Endothelial cell of umbilical vein (primary cell): ENCODE measurements around the gene SLC9A9. TPM values are rescaled to one million over a fixed set of nuclear protein-coding genes. Genes with fewer than 3 reads are reported as not detected.

Source experiments
- BruUV-seq: library from RNA; stranded (reverse); fragments of 400-500 nt; replicated peaks from 2 replicates; lab custom pipeline; 2021; lab: Mats Ljungman, UMichigan
- CTCF ChIA-PET: fragments of 300-600, 350-600 bp; sonication (Branson Sonifier 250); formaldehyde crosslinking; loops from one replicate; lab custom pipeline; 2021; ENCODE audit warnings: antibody characterized with exemption, inconsistent platforms; lab: Charles Lee
- POLR2A ChIA-PET: fragments of 300-600, 350-600 bp; sonication (Branson Sonifier 250); formaldehyde crosslinking; loops from one replicate; lab custom pipeline; 2021; ENCODE audit warnings: antibody characterized with exemption, inconsistent platforms; lab: Charles Lee
- DNase-seq: peaks from one replicate; pipeline ENCODE4 v3.0.0-alpha.2; 2011; ENCODE audit warnings: low read depth, low spot score
- FAIRE-seq: peaks from 2 replicates; lab custom pipeline; 2011; peaks lifted over from hg19 to GRCh38; lab: Jason Lieb, UNC
- H2AFZ ChIP-seq: 2 replicates; pipeline ENCODE4 v1.6.0; 2012; ENCODE audit warnings: low read depth, low read length, control low read depth, inconsistent platforms
- H3K27ac ChIP-seq: 2 replicates; pipeline ENCODE4 v1.5.1; 2011; ENCODE audit warnings: low read depth, mild to moderate bottlenecking, control low read depth, low read length, moderate library complexity; ENCODE audit not compliant: insufficient read depth
- H3K27me3 ChIP-seq, 2 experiments: 2 replicates each; pipeline versions ENCODE4 v1.6.0 to v1.6.1; 2011; ENCODE audit warnings: low read length in 2 of 2, mixed read lengths in 1 of 2; ENCODE audit not compliant: control insufficient read depth in 2 of 2, insufficient read depth in 2 of 2
- H3K36me3 ChIP-seq, 2 experiments: 2 replicates in 1 of 2; 3 replicates in 1 of 2; pipeline ENCODE4 v1.5.1; 2011; ENCODE audit warnings: low read length in 2 of 2, mild to moderate bottlenecking in 1 of 2, moderate library complexity in 1 of 2; ENCODE audit not compliant: control insufficient read depth in 2 of 2, insufficient read depth in 2 of 2; ENCODE audit errors: extremely low read depth in 1 of 2
- H3K4me1 ChIP-seq: 3 replicates; pipeline ENCODE4 v1.5.1; 2011; ENCODE audit warnings: mild to moderate bottlenecking, low read length; ENCODE audit not compliant: control insufficient read depth, insufficient read depth; ENCODE audit errors: extremely low read depth
- H3K4me2 ChIP-seq: 2 replicates; pipeline ENCODE4 v1.6.1; 2011; ENCODE audit warnings: low read length, control low read depth, mixed read lengths; ENCODE audit not compliant: insufficient read depth
- H3K4me3 ChIP-seq, 3 experiments: fragments of 200-600 bp in 1 of 3; sonication (generic), shearing (Covaris generic) in 1 of 3; replicated peaks in 1 of 3; 2 replicates each; pipeline ENCODE4 v1.5.1; 2011 to 2016; ENCODE audit warnings: control low read depth in 3 of 3, low read length in 3 of 3, mild to moderate bottlenecking in 2 of 3, inconsistent platforms in 1 of 3, low read depth in 1 of 3, moderate library complexity in 1 of 3; ENCODE audit not compliant: insufficient read depth in 1 of 3
- H3K79me2 ChIP-seq: 2 replicates; pipeline ENCODE4 v1.6.0; 2012; ENCODE audit warnings: low read length, inconsistent platforms; ENCODE audit not compliant: control insufficient read depth, insufficient read depth
- H3K9ac ChIP-seq: replicated peaks from 2 replicates; pipeline ENCODE3; 2011; ENCODE audit warnings: low read length, control low read depth; ENCODE audit not compliant: insufficient read depth; ENCODE audit errors: extremely low read depth
- H3K9me1 ChIP-seq: replicated peaks from 3 replicates; pipeline ENCODE4 v1.6.0; 2011; ENCODE audit warnings: mild to moderate bottlenecking, low read length; ENCODE audit not compliant: control insufficient read depth, insufficient read depth; ENCODE audit errors: extremely low read depth
- H3K9me3 ChIP-seq: replicated peaks from 2 replicates; pipeline ENCODE4 v1.5.1; 2012; ENCODE audit warnings: low read length, inconsistent platforms; ENCODE audit not compliant: control insufficient read depth, insufficient read depth
- H4K20me1 ChIP-seq: replicated peaks from 2 replicates; pipeline ENCODE3; 2011; ENCODE audit warnings: mild to moderate bottlenecking, low read length; ENCODE audit not compliant: control insufficient read depth, insufficient read depth; ENCODE audit errors: extremely low read depth
- CTCF ChIP-seq, 2 donors: IDR thresholded peaks; 1 replicate in 1 of 2; 2 replicates in 1 of 2; pipeline ENCODE4 v1.5.1; 2011; ENCODE audit warnings: low read length in 2 of 2, mild to moderate bottlenecking in 2 of 2, moderate library complexity in 2 of 2, control low read depth in 1 of 2, inconsistent platforms in 1 of 2, low read depth in 1 of 2; ENCODE audit not compliant: insufficient read depth in 1 of 2; ENCODE audit errors: extremely low read depth in 1 of 2
- EZH2 ChIP-seq: IDR thresholded peaks from 2 replicates; pipeline ENCODE4 v1.6.1; 2012; ENCODE audit warnings: borderline replicate concordance, low read depth, mild to moderate bottlenecking, moderate library complexity, low read length, inconsistent platforms; ENCODE audit not compliant: severe bottlenecking
- FOS ChIP-seq: IDR thresholded peaks from 2 replicates; pipeline ENCODE4 v1.6.1; 2011; ENCODE audit warnings: mild to moderate bottlenecking, low read length, moderate library complexity, borderline replicate concordance; ENCODE audit not compliant: insufficient read depth
- GATA2 ChIP-seq: IDR thresholded peaks from 2 replicates; pipeline ENCODE4 v1.7.0; 2011; ENCODE audit warnings: low read depth, mild to moderate bottlenecking, moderate library complexity, mixed read lengths, low read length; ENCODE audit not compliant: insufficient read length, insufficient read depth
- JUN ChIP-seq: IDR thresholded peaks from 2 replicates; pipeline ENCODE4 v1.6.1; 2011; ENCODE audit warnings: borderline replicate concordance, low read depth; ENCODE audit not compliant: insufficient read length, insufficient read depth
- MAX ChIP-seq: IDR thresholded peaks from 2 replicates; pipeline ENCODE4 v1.6.1; 2011; ENCODE audit not compliant: insufficient read depth, insufficient read length
- MYC ChIP-seq: IDR thresholded peaks from one replicate; pipeline ENCODE4 v1.6.1; 2011; ENCODE audit warnings: mild to moderate bottlenecking, low read depth, low read length
- POLR2A ChIP-seq: IDR thresholded peaks from 2 replicates; pipeline ENCODE4 v1.6.1; 2012; ENCODE audit warnings: low read depth, mild to moderate bottlenecking, control low read depth, low read length
- POLR2AphosphoS5 ChIP-seq: IDR thresholded peaks from 2 replicates; pipeline ENCODE4 v1.6.1; 2012; ENCODE audit warnings: low read depth, mild to moderate bottlenecking, control low read depth, low read length, moderate library complexity; ENCODE audit not compliant: insufficient read depth
- dilution Hi-C: fragments of 300-500 bp; cut with MboI; formaldehyde crosslinking; loops from one replicate; pipeline ENCODE4 v1.15.0; 2019; ENCODE audit warnings: low sequenced_read_pairs; ENCODE audit not compliant: extremely low pct_ligation_motif_present
- intact Hi-C: fragments of 100-400 bp; cut with micrococcal nuclease; formaldehyde crosslinking; loops from one replicate; pipeline ENCODE4 v1.10.0; 2022
- polyA plus RNA-seq, 4 experiments: library from polyadenylated mRNA; depleted of rRNA in 3 of 4; stranded (reverse) in 3 of 4; unstranded in 1 of 4; fragments of >200 nt; gene quantifications; 2 replicates each; pipeline versions ENCODE4 v1.2.1 to v1.2.3, GENCODE V29; 2011 to 2012; ENCODE audit warnings: missing spikeins in 1 of 4
- total RNA-seq: library from RNA; stranded (reverse); gene quantifications from 2 replicates; pipeline ENCODE4 v1.2.3, GENCODE V29; 2021

Gene SLC9A9
- total and polyA plus RNA-seq, 2 donors (not counting 3 experiments of a cell fraction or from before 2014, with no cell fraction given): 1.5 to 1.8 TPM

- H3K4me2 ChIP-seq: no peak overlapping the region
- intact Hi-C loops: no loop called here
- H3K9ac ChIP-seq: no peak overlapping the region
- ChIA-PET CTCF (interaction anchor here (1.1 to 1.3 kb wide), 2 partner anchors 388 to 442 kb away, joined by 3 read pairs; no protein-coding TSS in a partner anchor), POLR2A (no interaction called here)
- H3K9me3 ChIP-seq: no peaks in the 10 kb centered on the region
- H3K4me3 ChIP-seq: no peak overlapping the region
- no peaks in the 10 kb centered on the region for H3K4me1 ChIP-seq
- DNase-seq (no peak), FAIRE-seq (no peak)
- TF ChIP-seq FOS: no peak
- TF ChIP-seq MAX: no peak
- TF ChIP-seq POLR2A: no peak
- TF ChIP-seq CTCF (IDR thresholded peaks at IDR 0.05; ENCODE audit: extremely low read depth in 1 of 2, insufficient read depth in 1 of 2, low read depth in 1 of 2, low read length in 2 of 2): no peak
- no peaks in the 10 kb centered on the region for H3K79me2 ChIP-seq
- dilution Hi-C loops: no loop called here
- no peaks in the 10 kb centered on the region for H3K9me1 ChIP-seq
- no TSS peak for BruUV-seq
- H3K27me3 ChIP-seq: no peaks in the 10 kb centered on the region
- no peaks in the 10 kb centered on the region for H3K36me3 ChIP-seq
- H2AFZ ChIP-seq: no peak overlapping the region
- H3K27ac ChIP-seq: no peak overlapping the region
- H4K20me1 ChIP-seq: no peaks in the 10 kb centered on the region
Observed at GRCh38 chr3:143255739-143256138, 592.5 kb downstream of the SLC9A9 start.

GRCh38 chr3:143252931-143253330 is 595.3 kb downstream of the SLC9A9 start:
- DNase-seq: no peak
- FAIRE-seq: no peak
- BruUV-seq: no TSS peak
- Histone ChIP-seq H3K9me1 (no peaks in the 10 kb centered on the region), H3K4me1 (no peaks in the 10 kb centered on the region), H3K9ac (no peak overlapping the region), H2AFZ (no peak overlapping the region), H3K4me3 (no peak overlapping the region), H3K4me2 (no peak overlapping the region), H3K9me3 (no peaks in the 10 kb centered on the region), H3K27me3 (no peaks in the 10 kb centered on the region), H3K79me2 (no peaks in the 10 kb centered on the region), H4K20me1 (no peaks in the 10 kb centered on the region), H3K36me3 (no peaks in the 10 kb centered on the region), H3K27ac (no peak overlapping the region)
- dilution Hi-C loops: no loop called here
- TF ChIP-seq MYC (no peak), POLR2A (no peak), EZH2 (no peak), CTCF (IDR thresholded peaks at IDR 0.05; ENCODE audit: extremely low read depth in 1 of 2, insufficient read depth in 1 of 2, low read depth in 1 of 2, low read length in 2 of 2) (no peak), FOS (no peak), MAX (no peak), JUN (no peak), GATA2 (no peak), POLR2AphosphoS5 (no peak)
- ChIA-PET CTCF (no interaction called here), POLR2A (no interaction called here)
- intact Hi-C loops: no loop called here
